GM21367 (cell line): ENCODE data around the gene SMARCD3.

ENCODE experiments used
- ATAC-seq: cut with Tn5 transposase; IDR thresholded peaks from one replicate; pipeline ENCODE4 v1.9.1; 2021; ENCODE audit not compliant: unreplicated experiment

Gene SMARCD3

GRCh38 chr7:151211155-151211772 lies 37.2 kb downstream of the SMARCD3 start:
- no peak for ATAC-seq

- no peak for ATAC-seq
These were observed 38.2 kb downstream of the SMARCD3 start, which contains the start of gene H2BK1 for GRCh38 chr7:151210087-151210854. Gene H2BK1, minus strand, starts transcription at chr7:151210488. Its CDS starts 170 bp downstream, at chr7:151210318.

- no peak for ATAC-seq
These were observed 38.9 kb downstream of the SMARCD3 start for GRCh38 chr7:151209588-151209987.

- no peak for ATAC-seq
These were observed 40.1 kb downstream of the SMARCD3 start for GRCh38 chr7:151208253-151208862.

- no peak for ATAC-seq
These were observed 40.7 kb downstream of the SMARCD3 start for GRCh38 chr7:151207804-151208203.

GRCh38 chr7:151207315-151207714 lies 41.2 kb downstream of the SMARCD3 start:
- ATAC-seq: no peak

- no peak for ATAC-seq
These were observed 41.6 kb downstream of the SMARCD3 start for GRCh38 chr7:151206914-151207313.

GRCh38 chr7:151205730-151206129 lies 42.8 kb downstream of the SMARCD3 start:
- ATAC-seq: no peak

GRCh38 chr7:151204383-151205032 lies 44.0 kb downstream of the SMARCD3 start:
- ATAC-seq: no peak

GRCh38 chr7:151202836-151203235 lies 45.7 kb downstream of the SMARCD3 start:
- ATAC-seq: no peak

GRCh38 chr7:151201751-151202150 lies 46.7 kb downstream of the SMARCD3 start:
- no peak for ATAC-seq

- ATAC-seq: no peak
These were observed 47.1 kb downstream of the SMARCD3 start for GRCh38 chr7:151201344-151201743.

GRCh38 chr7:151198945-151199848 lies 49.3 kb downstream of the SMARCD3 start:
- no peak for ATAC-seq

- ATAC-seq: no peak
These were observed 50.6 kb downstream of the SMARCD3 start for GRCh38 chr7:151197932-151198331.

GRCh38 chr7:151195616-151196450 lies 52.7 kb downstream of the SMARCD3 start:
- ATAC-seq: no peak

GRCh38 chr7:151194188-151194587 lies 54.3 kb downstream of the SMARCD3 start:
- no peak for ATAC-seq

GRCh38 chr7:151193203-151193978 lies 55.1 kb downstream of the SMARCD3 start:
- ATAC-seq: no peak

GRCh38 chr7:151192002-151192539 lies 56.4 kb downstream of the SMARCD3 start:
- no peak for ATAC-seq

GRCh38 chr7:151191544-151191943 lies 57.0 kb downstream of the SMARCD3 start:
- no peak for ATAC-seq
